AG09309 (cell line): Measurements from ENCODE around the gene PAPOLB.

ENCODE experiments used
- DNase-seq: peaks from one replicate; pipeline ENCODE4 v3.0.0-alpha.2; 2010; ENCODE audit warnings: low read depth
- H3K4me3 ChIP-seq: 2 replicates; pipeline ENCODE4 v1.5.1; 2011; ENCODE audit warnings: mild to moderate bottlenecking, low read depth, low read length, moderate library complexity; ENCODE audit not compliant: control insufficient read depth
- CTCF ChIP-seq: IDR thresholded peaks from 2 replicates; pipeline ENCODE4 v1.5.1; 2011; ENCODE audit warnings: mild to moderate bottlenecking, low read depth, low read length, inconsistent platforms; ENCODE audit not compliant: insufficient read depth, control insufficient read depth; ENCODE audit errors: missing control alignments

Gene PAPOLB

DNA sequence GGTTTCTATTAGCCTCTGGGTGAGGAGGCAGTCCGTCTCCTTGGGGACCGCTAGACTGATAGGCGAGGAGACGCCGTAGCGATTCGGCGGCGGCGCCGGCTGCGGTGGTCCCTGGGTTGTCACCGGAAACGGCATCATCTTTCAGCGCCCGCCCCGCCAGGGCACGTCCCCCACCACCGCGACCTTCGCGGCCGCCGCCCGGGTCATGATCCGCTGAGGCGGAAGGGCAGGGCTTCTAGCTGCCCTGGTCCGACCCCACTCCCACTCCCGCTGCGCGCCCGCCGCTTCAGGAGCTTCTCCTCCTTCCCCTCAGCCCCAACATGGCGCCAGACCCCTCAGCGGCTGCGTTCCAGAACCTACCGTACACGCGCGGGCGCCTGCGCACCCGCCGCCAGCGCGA lies at the start of gene PAPOLB:
Gene PAPOLB, minus strand, starts transcription at position 358 of the 400 bp plus-strand sequence. Its CDS starts 220 bp downstream, at position 138.
- no peak for DNase-seq
- no peak within 1 kb of the TSS; the same call in 1 of the 2 replicates for H3K4me3 ChIP-seq
- no peak for TF ChIP-seq CTCF

- DNase-seq: no peak
- H3K4me3 ChIP-seq: no peak overlapping the region
- TF ChIP-seq CTCF: no peak
Measured at GRCh38 chr7:4911111-4911828, 49.4 kb upstream of the PAPOLB start.

DNA sequence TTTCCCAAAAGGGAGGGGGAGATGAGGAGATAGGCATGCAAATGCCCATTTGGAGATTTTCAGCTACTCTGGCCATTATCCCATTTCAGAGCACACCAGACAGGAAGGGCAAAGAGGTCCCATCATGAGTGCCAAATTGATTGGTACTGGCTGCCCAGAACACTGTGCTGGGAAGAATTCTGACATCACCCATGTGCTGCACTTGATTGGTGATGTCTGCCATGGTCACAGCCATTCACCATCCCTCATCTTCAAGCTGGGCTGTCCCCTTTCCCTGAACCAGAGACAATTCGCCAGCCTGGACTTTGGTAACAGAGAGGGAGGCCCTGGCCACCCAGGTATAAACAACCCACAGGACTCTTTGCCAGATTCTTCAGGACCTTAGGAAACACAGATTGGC lies 44.9 kb upstream of the PAPOLB start:
- no peak for DNase-seq
- TF ChIP-seq CTCF: no peak
- H3K4me3 ChIP-seq: no peak overlapping the region

GRCh38 chr7:4905171-4905570 lies 43.3 kb upstream of the PAPOLB start:
- no peak for TF ChIP-seq CTCF
- H3K4me3 ChIP-seq: no peak overlapping the region
- DNase-seq: no peak

DNA sequence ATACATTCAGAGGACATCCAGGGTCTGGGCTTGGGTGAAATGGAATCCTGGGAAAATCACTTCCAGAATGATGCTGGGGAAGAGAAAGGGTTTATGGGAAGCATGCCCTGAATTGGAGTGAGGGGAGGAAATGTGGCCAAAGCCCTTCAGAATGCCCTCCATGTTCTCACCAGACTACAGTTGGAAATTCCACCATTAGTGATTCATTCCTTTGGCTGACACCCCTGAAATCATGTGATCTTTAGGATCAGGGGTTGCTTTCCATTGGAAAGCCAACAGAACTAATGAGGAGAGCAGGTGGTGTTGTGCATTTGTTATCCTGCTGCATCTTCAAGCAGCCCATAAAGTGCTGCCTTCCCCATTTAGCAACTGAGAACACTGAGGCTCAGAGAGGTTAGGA lies 42.5 kb upstream of the PAPOLB start:
- H3K4me3 ChIP-seq: no peak overlapping the region
- no peak for TF ChIP-seq CTCF
- DNase-seq: no peak

DNA sequence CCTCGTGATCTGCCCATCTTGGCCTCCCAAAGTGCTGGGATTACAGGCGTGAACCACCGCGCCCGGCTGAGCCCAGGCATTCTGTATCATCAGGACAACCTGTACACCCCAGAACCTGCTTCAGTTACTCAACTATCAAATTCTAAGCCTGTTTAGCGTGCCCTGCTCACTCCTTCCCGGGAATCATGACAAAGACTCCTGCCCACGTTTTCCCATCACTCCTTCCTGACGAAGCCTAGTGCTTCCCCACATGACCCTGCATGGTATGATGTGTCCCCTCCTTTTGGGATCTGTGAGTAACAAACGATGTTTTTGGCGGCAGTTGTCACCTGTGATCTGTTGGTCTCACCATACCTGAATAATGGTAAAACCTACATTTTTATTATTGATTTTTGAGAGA lies 33.9 kb upstream of the PAPOLB start:
- no peak for DNase-seq
- TF ChIP-seq CTCF: no peak
- H3K4me3 ChIP-seq: no peak overlapping the region
